ENCODE results near the gene XPC. TPM values are rescaled to one million over a fixed set of nuclear protein-coding genes. Genes with fewer than 3 reads are reported as not detected.

XPC gene
- total and polyA plus RNA-seq, 2 of the 8 experiments (the other 6 are each of a cell fraction or from before 2014, with no cell fraction given) = 8.8 to 27.3 TPM

DNA sequence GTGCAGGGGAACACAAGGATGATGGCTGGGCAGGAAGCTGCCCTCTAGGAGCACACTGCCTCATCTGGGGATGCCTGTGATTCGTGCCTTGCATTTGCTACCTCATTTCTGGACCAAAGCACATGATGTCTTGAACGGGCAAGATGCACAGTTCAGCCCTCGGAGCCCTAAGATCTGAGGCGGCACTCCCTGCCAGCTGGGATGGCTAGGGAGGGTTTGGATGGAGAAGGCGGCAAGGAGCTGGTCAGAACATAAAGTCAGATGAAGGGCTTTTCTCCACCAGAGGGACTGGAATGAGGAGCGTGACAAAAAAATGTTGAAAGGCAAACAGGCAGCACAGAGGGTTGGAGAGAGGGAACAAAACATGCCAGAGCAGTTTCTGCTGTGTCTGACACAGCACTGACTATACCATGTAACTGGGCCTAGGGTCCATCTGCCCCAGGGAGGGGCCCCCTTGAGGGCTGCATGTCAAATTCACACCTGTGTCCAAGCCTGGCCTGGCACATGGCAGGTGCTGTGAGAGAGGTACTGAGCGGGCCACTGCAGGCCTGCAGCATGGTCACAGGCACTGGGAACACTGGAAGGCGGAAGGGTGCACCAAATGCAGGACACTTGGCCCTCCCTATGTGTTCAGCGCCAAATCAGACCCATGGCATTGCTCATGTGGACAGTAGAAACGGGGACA lies 31.9 kb downstream of the XPC start:
- Histone ChIP-seq H4K5ac (ENCODE audit: insufficient read length, low read depth, low read length) (no peak overlapping the region), H4K8ac (ENCODE audit: extremely low read depth, insufficient read depth, low read length) (no peak overlapping the region), H3K9me3 (ENCODE audit: insufficient read depth in 2 of 2, low read depth in 1 of 2, low read length in 1 of 2) (no peaks in the 10 kb centered on the region), H2AK5ac (ENCODE audit: low read depth, low read length) (no peak overlapping the region; the same call in 1 of the 2 replicates), H3K14ac (ENCODE audit: insufficient read length) (no peak overlapping the region), H4K91ac (replicated peaks; ENCODE audit: insufficient read length, low read length) (no peak overlapping the region), H3K79me2 (ENCODE audit: control insufficient read depth in 1 of 2, insufficient read depth in 2 of 2, low read length in 2 of 2) (no peaks in the 10 kb centered on the region), H2BK12ac (ENCODE audit: low read depth, low read length) (peak overlapping the region; percentile 18; the same call in 1 of the 2 replicates), H3K27me3 (replicated peaks in 1 of 4; ENCODE audit: control insufficient read depth in 3 of 4, extremely low read depth in 1 of 4, insufficient read depth in 3 of 4, low read length in 3 of 4) (no peaks in the 10 kb centered on the region), H3K4me3 (ENCODE audit: extremely low read depth in 1 of 4, insufficient read depth in 2 of 4, low read depth in 3 of 4, low read length in 4 of 4) (no peak overlapping the region), H2BK5ac (ENCODE audit: low read depth, low read length) (no peak overlapping the region; the same call in 1 of the 2 replicates), H3K4ac (replicated peaks; ENCODE audit: insufficient read length, low read depth, low read length) (no peak overlapping the region), H3K27ac (ENCODE audit: low read depth, low read length) (no peak overlapping the region; the same call in 1 of the 2 replicates), H3K79me1 (ENCODE audit: low read depth, low read length) (no peaks in the 10 kb centered on the region), H2BK20ac (ENCODE audit: low read length) (no peak overlapping the region), H3K18ac (ENCODE audit: extremely low read depth, low read length) (no peak overlapping the region), H3K56ac (replicated peaks; ENCODE audit: insufficient read length, low read depth, low read length) (no peak overlapping the region), H2AFZ (ENCODE audit: low read length) (no peak overlapping the region), H2BK15ac (ENCODE audit: low read length) (no peak overlapping the region), H4K20me1 (replicated peaks in 1 of 2; ENCODE audit: control insufficient read depth in 1 of 2, insufficient read depth in 2 of 2, low read length in 2 of 2) (peaks cover 2 to 6% of the 10 kb centered on the region in 2 experiments), H3K23me2 (ENCODE audit: low read depth, low read length) (no peaks in the 10 kb centered on the region), H3K4me2 (ENCODE audit: insufficient read depth in 1 of 2, low read depth in 2 of 2, low read length in 2 of 2) (no peak overlapping the region), H3K23ac (ENCODE audit: insufficient read length) (no peak overlapping the region), H3K36me3 (ENCODE audit: control insufficient read depth in 2 of 4, insufficient read depth in 4 of 4, low read length in 3 of 4) (peaks cover 0 to 14% (median 7%) of the 10 kb centered on the region in 4 experiments; a peak in 5 of 8 replicates), H3K4me1 (replicated peaks in 1 of 4; ENCODE audit: control insufficient read depth in 3 of 4, insufficient read depth in 4 of 4, low read length in 3 of 4) (peaks cover 0 to 14% (median 9%) of the 10 kb centered on the region in 4 experiments; a peak in 6 of 7 replicates), H2BK120ac (replicated peaks; ENCODE audit: low read depth, low read length) (no peak overlapping the region), H3K9ac (replicated peaks in 1 of 4; ENCODE audit: extremely low read depth in 1 of 4, low read depth in 3 of 4, low read length in 3 of 4) (no peak overlapping the region)
- DNase-seq (ENCODE audit: low read depth in 1 of 2, low spot score in 2 of 2) = no peak
- CTCF ChIA-PET (ENCODE audit: partially characterized antibody) = interaction anchor here (0.6 to 4.3 kb wide), 11 partner anchors 8 to 356 kb away, joined by 3 to 22 read pairs (median 4); partner anchors contain the start of genes CHCHD4 and TMEM43
- FAIRE-seq = no peak
- WGBS, 2 experiments (ENCODE audit: extremely low coverage in 1 of 2, insufficient coverage in 1 of 2, insufficient read length in 1 of 2, insufficient replicate concordance in 2 of 2, low coverage in 1 of 2, low lambda C conversion rate in 2 of 2, missing lambda C conversion rate in 1 of 2) = 87% methylated on average over 10 of the region's 10 CpGs; no CpG with 5 or more reads in 1 of the 2 experiments
- POLR2A ChIA-PET (ENCODE audit: partially characterized antibody) = interaction anchor here (1.1 to 2.9 kb wide), 4 partner anchors 11 to 31 kb away, joined by 4 to 15 read pairs (median 6); partner anchors contain the start of genes CHCHD4 and TMEM43
- TF ChIP-seq, protein P1, sequence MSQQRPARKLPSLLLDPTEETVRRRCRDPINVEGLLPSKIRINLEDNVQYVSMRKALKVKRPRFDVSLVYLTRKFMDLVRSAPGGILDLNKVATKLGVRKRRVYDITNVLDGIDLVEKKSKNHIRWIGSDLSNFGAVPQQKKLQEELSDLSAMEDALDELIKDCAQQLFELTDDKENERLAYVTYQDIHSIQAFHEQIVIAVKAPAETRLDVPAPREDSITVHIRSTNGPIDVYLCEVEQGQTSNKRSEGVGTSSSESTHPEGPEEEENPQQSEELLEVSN (IDR thresholded peaks at IDR 0.05) = no peak
- TF ChIP-seq EP300 (IDR thresholded peaks at IDR 0.05; ENCODE audit: borderline replicate concordance in 1 of 2, low read depth in 2 of 2, low read length in 2 of 2) (no peak), JUN (IDR thresholded peaks at IDR 0.05; ENCODE audit: low read depth, low read length) (no peak), PHF8 (conservative IDR thresholded peaks at IDR 0.05; ENCODE audit: low read depth, low read length) (no peak), CEBPB (IDR thresholded peaks at IDR 0.05; ENCODE audit: low read depth, low read length) (no peak), TCF12 (IDR thresholded peaks at IDR 0.05; ENCODE audit: low read depth, low read length) (no peak)
- TF ChIP-seq, protein P2, sequence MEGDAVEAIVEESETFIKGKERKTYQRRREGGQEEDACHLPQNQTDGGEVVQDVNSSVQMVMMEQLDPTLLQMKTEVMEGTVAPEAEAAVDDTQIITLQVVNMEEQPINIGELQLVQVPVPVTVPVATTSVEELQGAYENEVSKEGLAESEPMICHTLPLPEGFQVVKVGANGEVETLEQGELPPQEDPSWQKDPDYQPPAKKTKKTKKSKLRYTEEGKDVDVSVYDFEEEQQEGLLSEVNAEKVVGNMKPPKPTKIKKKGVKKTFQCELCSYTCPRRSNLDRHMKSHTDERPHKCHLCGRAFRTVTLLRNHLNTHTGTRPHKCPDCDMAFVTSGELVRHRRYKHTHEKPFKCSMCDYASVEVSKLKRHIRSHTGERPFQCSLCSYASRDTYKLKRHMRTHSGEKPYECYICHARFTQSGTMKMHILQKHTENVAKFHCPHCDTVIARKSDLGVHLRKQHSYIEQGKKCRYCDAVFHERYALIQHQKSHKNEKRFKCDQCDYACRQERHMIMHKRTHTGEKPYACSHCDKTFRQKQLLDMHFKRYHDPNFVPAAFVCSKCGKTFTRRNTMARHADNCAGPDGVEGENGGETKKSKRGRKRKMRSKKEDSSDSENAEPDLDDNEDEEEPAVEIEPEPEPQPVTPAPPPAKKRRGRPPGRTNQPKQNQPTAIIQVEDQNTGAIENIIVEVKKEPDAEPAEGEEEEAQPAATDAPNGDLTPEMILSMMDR (IDR thresholded peaks at IDR 0.05; ENCODE audit: control extremely low read depth in 1 of 3, insufficient read depth in 1 of 3, low read depth in 1 of 3, low read length in 3 of 3) = no peak
- TF ChIP-seq, protein P3, sequence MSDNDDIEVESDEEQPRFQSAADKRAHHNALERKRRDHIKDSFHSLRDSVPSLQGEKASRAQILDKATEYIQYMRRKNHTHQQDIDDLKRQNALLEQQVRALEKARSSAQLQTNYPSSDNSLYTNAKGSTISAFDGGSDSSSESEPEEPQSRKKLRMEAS (IDR thresholded peaks at IDR 0.05) = no peak

Measured in H1 (cell line).